HG03469 (cell line): ENCODE data around the gene HS3ST2.
"Not testable (repeated sequence)": the region's sequence is repeated elsewhere in the genome, so short reads cannot be mapped to it uniquely, and the experiment has no call there.

Experiments
- ATAC-seq: cut with Tn5 transposase; IDR thresholded peaks from one replicate; pipeline ENCODE4 v1.9.1; 2021; ENCODE audit warnings: mild to moderate bottlenecking, moderate library complexity, moderate number of reproducible peaks; ENCODE audit not compliant: unreplicated experiment

The HS3ST2 gene

GRCh38 chr16:22928882-22929435, 115.0 kb downstream of the HS3ST2 start:
- ATAC-seq, result no peak

- no peak for ATAC-seq
Measured at GRCh38 chr16:22929461-22929860, 115.5 kb downstream of the HS3ST2 start.

DNA sequence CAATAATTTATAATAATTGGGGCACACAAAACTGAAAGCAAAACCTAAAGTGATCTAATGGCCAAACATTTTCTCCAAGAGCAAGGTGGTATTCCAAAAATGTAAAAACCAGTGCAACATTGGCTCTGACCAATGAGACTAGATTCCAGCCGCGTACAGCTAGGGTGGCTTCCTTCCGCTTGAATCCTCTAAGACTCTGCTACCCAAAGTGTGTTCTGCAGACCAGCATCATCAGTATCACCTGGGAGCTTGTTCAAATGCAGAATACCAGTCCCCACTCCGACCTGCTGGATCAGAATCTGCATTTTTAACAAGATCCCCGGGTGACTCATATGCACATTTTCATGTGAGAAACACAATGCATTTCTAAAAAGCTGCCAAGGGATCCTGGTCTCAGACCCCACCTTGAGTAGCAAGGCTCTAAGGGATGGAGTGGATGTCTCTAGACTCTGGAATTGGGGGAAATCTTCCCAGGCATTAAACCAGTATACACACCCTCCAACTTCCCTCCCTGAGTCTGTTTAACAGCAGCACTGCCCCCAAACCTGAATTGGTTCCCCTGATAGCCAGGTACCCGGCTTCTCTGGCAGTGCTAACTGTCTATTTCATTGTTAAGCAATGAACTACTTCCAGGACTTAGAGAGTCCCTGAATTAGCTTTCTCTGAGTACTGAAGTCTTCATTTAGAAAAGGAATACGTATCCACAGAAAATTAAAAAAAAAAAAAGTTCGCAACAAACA, 118.2 kb downstream of the HS3ST2 start:
- ATAC-seq, result no peak

GRCh38 chr16:22933173-22933572, 119.2 kb downstream of the HS3ST2 start:
- no peak for ATAC-seq

DNA sequence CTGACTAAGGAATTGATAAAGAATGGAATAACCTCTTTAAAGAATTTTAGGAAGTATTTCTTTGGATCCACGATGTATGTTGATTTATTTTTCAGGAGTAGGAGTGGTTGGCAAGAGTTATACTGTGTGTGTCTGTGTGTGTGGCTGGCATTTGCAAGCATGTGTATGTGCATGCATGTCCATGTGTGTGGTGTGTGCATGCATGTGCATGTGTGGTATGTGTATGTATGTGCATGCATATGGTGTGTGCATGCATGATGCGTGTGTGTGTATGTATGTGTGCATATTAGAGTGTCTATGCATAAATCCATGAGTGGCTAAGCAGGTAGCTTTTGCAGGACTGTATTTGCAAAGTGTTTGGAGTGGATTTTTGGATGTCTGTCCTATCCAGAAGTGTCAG, 120.8 kb downstream of the HS3ST2 start:
- ATAC-seq, result no peak

- no peak for ATAC-seq
Measured at GRCh38 chr16:22937169-22937568, 123.2 kb downstream of the HS3ST2 start.

DNA sequence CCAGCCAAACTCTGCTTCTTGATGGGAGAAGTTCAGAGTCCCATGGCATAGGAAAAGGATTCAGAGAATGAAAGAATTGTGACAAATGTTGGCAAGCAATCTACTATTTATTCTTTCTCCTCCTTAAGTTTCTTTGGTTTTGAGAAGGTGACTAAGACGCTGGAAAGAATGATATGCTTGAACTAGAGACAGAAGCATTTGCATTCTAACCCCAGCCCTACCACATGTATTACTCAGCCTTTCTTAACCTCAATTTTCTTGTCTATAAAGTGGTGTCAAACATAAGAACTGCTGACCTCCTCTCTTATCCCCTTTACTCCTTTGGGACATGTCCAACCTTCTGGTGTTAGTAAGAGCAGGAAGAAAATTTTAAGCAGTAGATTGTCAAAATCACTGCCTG, 124.7 kb downstream of the HS3ST2 start:
- no peak for ATAC-seq

DNA sequence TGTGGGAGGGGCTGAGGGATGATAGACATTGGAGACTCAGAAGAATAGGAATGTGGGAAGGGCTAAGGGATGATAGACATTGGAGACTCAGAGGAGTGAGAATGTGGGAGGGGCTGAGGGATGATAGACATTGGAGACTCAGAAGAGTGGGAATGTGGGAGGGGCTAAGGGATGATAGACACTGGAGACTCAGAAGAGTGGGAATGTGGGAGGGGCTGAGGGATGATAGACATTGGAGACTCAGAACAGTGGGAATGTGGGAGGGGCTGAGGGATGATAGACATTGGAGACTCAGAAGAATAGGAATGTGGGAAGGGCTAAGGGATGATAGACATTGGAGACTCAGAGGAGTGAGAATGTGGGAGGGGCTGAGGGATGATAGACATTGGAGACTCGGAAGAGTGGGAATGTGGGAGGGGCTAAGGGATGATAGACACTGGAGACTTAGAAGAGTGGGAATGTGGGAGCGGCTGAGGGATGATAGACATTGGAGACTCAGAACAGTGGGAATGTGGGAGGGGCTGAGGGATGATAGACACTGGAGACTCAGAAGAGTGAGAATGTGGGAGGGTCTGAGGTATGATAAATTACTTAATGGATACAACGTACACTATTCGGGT, 125.9 kb downstream of the HS3ST2 start:
- not testable (repeated sequence) for ATAC-seq

GRCh38 chr16:22941970-22942501, 128.1 kb downstream of the HS3ST2 start:
- ATAC-seq, result no peak

DNA sequence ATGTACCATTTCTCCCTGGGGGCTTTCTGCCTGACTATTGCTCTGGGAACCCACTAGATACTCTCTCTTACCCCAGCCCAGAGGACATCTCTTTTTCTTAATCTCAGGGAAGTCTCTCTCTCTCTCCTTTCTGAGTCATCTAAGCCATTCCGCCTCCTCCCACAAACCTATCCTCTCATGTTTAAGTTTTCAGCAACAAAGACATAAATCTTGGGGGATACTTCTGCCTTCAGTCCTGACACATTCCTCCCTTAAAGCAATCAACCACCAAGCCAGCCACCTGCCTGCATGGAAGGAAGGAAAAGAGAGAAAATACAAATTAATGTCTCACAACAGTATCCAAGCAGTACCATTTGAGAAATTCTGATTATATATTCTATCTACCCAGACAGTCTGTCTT, 128.8 kb downstream of the HS3ST2 start:
- no peak for ATAC-seq

GRCh38 chr16:22945361-22945760, 131.4 kb downstream of the HS3ST2 start:
- ATAC-seq, result no peak

DNA sequence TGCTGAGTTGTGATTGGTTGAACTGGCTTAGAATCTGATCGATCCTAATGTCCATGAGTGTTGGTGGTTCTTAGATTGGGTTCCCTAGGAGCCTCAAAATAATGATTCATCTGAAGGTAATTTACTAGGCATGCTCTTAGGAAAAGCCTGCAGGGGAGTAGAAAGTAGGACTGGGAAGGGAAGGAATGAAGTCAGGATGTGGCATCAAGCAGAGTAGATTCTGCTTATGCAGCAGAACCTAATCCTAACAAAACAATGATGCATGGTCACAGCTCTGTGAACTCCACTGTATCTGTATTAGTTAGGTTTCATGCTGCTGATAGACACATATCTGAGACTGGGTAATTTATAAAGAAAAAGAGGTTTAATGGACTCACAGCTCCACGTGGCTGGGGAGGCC, 132.5 kb downstream of the HS3ST2 start:
- no peak for ATAC-seq

DNA sequence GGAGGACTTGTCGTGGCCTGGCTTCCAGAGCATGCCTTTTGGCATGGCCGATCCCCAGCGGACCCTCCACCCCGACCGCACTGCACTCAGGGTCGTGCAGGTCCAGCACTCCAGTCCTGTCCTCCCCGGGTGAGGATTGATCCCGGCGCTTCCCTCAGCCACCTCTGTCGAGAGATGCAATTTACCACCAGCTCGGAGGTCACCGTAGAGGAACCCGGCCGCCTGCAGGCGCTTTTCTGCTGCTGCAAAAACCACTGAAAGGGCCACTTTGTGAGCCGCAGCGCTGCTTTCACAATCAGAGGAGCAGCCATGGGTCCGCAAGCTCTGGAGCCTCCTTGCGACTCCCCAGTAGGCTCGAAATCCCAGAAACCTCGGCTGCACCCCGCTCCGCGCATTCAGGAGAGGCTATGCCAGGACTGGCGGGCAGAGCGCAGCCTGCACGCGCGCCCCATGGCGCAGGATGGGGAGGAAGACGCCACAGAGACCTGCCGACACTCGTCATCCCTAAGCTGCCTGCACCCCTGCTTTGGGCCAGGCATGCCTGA, 134.2 kb downstream of the HS3ST2 start:
- ATAC-seq, result no peak

- ATAC-seq, result no peak
Measured at GRCh38 chr16:22948603-22949368, 134.8 kb downstream of the HS3ST2 start.

DNA sequence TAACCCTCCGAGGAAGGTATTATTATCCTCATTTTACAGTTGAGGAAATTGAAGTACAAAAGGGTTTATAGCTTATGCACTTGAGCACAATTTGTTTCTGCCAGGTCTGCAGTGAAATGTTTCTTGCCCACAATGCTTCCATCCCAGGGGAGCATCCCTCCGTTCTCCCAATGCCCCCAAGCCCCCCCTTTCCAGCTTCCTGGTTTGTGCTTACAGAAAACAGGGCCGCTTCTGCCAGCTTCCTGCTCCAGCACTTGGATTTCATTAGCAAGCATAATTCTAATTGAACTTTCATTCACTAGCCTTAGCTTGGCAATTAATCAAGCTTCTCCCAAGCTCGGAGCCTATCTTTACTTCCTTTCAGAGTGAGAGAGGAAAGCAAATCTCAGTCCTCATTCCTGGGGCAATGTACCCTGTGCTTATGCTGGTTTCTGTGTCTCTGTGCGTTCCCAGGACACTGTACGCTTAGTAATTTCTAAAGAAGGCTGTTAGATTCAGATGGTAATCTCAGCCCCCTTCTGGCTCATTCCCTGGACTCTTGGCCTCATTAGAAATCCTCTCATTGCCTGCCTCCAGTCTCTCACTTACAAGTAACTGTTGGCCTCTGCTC, 141.6 kb downstream of the HS3ST2 start:
- ATAC-seq, result no peak

- ATAC-seq, result no peak
Measured at GRCh38 chr16:22961206-22961605, 147.2 kb downstream of the HS3ST2 start.

DNA sequence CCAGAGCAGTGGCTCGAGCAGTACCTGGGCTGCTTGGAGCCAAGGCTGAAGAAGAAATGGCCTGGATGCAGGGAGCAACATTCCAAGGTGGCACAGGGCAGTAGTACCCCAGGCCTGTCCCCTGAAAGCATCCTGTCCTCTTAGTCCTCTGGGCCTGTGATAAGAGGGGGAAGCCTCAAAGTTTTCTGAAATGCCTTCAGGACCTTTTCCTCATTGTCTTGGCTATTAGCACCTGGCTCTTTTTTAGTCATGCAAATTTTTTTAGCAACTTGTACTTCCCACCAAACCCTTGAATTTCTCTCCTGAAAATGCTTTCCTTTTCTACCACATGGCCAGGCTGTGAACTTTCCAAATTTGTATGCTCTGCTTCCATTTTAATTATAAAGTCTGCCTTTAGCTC, 148.9 kb downstream of the HS3ST2 start:
- ATAC-seq, result no peak
